AG08396 (cell line): Measurements from ENCODE around the gene RPH3AL.
"Not testable (repeated sequence)": the region's sequence is repeated elsewhere in the genome, so short reads cannot be mapped to it uniquely, and the experiment has no call there.

Experiments used
- DNase-seq: peaks from one replicate; pipeline ENCODE4 v3.0.0; 2012; ENCODE audit warnings: low spot score, mixed read lengths

RPH3AL gene

DNA sequence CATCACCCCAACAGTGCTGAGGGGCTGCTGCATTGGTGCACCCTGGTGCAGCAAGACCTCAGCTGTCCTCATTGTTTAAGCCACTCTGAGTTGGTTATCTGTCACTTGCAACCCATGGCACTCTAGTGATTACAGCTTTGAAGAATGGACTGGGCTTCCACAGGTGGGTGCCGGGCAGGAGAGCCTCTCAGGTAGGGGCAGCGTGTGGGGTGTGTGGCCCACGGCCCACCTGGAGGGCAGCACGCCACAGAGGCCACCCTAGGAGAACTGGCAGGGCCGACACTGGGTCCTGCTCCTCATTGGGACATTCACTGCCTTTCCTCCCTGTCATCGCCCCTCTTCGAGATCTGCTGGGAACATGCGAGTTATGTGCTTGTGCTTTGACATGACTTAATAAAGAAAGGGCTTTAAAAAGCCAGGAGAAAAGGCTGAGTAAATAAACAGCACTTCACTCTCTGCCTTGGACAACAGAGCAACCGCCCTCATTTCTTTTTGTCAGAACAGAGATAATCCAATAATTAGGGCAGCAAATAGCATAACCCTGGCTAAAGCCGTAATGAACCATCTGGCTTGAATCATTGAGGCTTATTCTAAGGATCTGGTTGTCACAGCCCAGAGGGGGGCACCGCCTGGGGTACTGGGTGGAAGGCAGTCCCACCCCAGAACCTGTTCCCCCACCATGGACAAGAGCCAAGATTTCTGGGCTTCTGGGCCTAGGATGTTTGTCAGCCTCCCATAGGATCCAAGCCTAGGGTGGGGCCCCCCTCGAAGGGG lies 174.1 kb downstream of the RPH3AL start:
- DNase-seq = no peak

DNA sequence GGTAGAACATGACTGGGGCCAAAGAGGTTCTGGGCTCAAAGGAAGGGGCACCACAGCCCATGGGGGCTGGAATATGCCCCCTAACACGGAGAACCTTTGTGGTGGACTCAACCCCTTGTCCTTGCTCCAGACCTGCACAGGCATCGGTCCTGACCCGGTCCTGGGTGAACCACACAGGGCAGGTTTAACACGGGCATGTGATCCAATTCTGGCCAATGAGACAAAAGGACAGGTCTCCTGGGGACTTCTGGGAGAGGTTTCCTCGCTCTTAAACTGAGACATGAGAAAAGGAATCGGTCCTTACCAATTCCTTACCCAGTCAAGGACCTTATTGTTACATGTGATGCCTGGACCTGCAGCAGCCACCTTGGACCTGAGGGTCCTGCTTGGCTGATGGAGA lies 174.8 kb downstream of the RPH3AL start:
- DNase-seq = no peak

DNA sequence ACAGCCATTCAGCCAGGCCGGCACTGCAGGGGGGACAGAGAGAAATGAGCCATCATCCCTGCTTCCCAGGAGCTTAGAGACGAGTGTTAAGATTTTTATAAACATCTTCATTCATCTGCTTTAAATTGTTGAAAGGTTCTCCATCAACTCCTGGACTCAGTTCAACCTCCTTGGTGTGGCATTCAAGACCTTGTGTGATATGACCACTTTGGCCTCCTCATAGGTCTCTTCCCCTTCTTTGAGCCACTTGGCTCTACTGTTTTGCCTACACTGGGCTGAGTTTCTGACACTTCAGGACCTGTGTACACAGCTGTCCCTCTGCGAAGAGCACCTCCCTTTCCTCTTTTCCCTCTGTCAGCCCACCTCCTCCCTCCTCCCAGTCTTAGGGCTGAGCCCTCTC lies 175.5 kb downstream of the RPH3AL start:
- no peak for DNase-seq

DNA sequence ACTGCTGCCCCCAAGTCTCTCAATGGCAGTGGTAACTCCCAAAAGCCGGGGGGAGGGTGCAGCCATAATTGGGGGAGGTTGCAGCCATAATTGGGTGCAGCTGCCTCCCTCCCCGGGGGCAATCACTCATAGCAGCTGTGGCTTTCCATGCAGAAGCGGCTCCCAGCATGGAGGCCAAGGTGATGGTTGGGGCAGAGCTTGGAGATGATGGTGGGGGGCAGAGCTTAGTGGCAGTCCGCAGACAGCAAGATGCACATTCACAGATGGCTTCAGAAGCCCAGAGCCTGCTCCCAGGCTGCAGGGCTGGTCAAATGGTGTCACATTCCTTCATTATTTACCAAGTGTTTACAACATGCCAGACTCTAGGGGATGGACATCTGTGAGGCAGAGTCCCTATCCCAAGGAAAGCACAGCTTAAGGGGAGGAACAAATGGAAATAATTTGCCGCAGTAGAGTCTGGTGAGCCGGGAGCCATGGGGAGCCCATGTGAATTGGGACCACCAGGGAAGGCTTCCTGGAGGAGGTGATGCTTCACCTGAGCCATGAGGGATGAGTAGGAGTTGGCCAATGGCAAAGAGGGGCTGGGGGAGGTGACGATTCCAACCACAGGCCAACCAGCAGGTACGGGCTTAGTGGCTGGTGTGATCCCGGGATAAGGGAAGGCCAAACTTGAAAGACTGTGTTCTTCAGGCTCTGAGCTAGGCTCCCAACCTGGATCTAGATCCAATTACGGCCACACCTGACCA lies 179.3 kb downstream of the RPH3AL start:
- no peak for DNase-seq

DNA sequence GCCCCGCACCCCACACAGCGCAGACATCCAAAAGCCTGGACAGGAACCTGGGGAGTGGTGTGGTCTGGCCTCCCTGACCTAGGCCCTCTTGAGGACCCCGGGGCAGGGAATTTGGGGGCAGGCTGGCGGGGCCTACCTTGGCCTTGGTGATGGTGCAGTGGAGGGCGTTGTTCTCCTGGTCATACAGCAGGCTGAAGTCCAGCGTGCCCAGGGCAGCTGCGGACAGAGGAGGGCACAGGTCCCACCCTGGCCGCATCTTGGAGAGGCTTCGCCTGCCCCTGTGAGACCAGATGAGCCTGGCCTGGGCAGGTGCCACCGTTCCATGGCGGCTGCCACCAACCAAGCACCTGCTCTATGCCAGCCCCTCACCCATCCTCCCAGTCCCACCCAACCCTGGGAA lies 180.2 kb downstream of the RPH3AL start:
- no peak for DNase-seq

DNA sequence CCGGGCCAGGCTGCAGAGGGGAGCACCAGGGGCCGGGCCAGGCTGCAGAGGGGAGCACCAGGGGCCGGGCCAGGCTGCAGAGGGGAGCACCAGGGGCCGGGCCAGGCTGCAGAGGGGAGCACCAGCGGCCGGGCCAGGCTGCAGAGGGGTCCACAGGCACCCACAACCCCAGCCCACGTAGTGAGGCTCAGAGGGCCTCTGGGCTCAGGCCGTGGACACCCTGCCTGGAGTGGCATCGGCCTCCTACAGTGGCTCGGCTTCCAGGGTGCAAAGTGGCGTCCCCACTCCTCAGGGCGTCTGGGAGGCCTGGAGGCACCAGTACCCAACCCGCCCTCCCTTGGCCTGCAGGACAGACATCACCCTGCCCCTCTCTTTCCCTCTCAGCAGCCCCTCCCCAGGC lies 180.7 kb downstream of the RPH3AL start:
- no peak for DNase-seq

DNA sequence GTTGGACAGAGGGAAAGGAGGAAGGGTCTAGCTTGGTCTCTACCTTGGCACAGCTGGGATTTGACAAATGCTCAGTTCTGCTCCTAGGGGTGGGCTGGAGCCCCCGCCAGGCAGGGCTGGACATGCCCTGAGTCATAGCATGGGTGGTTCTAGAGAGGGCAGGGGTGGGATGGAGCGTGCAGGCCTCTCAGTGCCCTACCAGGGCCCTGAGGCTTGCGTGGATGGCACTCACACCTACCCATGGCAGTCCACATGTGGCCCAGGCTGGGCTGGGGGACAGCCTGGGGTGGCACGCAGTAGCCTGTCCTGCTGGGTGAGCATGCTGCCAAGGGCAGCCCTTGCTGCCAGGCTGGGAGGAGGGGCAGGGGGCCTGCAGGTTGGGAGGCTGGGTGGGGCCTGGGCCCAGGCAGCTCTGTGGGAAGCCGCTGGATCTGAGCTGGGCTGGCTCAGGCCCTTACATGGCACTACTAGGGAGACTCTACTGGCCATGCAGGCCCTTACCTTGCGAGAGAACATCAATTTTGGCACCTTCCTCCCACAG lies 182.4 kb downstream of the RPH3AL start:
- no peak for DNase-seq

DNA sequence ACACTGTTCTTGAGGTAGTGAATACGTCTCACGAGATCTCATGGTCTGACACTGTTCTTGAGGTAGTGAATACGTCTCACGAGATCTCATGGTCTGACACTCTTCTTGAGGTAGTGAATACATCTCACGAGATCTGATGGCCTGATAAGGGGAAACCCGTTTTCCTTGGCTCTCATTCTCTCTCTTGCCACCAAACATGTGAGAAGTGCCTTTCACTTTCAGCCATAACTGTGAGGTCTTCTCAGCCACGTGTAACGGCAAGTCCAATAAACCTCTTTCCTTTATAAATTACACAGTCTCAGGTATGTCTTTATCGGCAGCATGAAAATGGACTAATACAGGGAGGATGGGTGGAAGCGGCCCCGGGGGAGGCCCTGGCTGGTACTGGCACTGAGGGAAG lies 184.0 kb downstream of the RPH3AL start:
- not testable (repeated sequence) for DNase-seq

DNA sequence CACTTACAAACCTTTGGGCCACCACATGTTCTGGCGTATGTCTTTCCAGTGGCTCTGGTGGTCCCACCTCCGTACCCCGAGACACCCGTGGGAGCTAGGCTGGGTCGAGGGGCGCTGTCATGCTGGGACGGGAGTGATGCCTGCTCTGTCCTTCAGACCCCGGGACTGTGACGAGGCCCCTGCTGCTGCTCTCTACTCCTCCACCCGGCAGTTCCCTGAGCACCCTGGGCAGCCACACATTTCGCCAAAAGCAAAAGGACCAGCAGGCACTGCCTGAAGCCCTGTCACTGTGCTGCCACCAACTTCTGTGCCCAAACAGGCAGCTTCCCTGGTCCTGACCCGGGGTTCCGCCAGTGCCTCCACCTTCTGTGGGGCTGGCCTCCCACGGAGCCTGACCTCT lies 186.7 kb downstream of the RPH3AL start:
- DNase-seq = no peak

DNA sequence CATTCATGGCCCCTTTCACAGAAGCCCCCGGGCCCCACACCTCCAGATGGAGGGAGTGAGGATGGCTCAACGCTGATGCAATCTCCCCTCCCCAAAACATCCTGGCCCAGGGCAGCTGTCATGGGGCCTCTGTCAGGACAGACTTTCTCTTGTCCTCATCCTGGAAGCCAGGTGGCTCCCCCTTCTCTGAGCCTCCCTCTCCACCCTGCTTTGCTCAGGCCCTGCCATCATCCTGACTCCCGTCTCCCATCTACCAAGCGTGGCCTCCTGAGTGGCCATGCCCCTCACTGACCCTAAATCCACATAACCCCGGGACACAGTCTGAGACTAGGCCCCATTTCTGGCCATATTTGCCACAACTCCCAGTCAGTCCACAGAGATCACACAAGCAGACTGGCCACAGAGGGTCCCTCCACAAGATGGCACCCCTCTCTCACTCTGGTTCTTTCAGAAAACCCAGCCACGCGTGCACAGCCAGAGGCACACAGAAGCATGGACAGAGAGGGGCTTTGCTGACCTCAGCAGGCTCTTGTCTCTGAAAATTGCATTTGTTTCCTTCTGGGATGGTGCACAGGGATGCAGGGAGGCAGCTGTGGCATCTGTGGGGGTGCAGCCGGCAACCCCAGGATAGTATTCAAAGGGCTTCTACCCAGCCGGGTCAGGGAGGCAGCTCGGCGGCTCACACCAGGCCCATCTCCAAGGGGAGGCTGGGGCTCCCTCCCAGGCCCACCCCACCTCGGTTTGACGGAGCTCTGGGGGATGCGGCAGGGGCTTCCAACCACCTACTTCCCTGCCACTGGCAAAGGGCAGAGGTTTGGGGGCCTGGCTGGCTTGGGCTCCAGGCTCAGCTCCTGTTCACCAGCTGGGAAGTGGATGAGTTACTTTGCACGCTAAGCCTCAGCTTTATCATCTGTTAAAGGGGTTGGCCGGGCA lies 188.0 kb downstream of the RPH3AL start:
- peak; percentile 67 for DNase-seq

DNA sequence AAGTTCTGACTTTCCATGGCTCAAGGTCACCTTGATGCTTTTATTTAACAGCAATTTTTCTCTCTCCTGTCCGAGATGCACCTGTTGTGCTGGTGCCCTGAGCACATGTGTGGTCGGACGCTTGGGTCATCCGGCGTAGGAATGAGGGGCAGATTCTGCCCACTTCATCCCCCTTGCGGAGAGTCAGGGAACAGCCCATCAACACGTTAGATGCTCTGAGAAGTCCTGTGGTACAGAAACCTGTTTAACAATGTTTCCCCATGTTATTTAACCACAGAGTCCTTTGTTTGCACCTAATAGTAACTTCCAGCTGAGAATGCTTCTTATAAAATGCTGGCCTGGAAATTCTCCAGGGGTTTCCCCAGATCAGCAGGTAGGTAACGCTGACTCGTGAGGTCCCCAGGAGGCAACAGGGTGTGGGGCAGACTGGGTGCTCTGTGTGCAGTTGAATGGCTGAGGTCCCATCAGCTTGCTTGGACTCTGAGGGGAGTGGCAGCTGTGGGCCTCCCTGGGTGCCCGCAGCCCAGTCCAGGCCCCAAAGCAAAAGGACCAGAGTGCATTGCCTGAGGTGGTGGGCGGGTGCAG lies 189.0 kb downstream of the RPH3AL start:
- DNase-seq = no peak

DNA sequence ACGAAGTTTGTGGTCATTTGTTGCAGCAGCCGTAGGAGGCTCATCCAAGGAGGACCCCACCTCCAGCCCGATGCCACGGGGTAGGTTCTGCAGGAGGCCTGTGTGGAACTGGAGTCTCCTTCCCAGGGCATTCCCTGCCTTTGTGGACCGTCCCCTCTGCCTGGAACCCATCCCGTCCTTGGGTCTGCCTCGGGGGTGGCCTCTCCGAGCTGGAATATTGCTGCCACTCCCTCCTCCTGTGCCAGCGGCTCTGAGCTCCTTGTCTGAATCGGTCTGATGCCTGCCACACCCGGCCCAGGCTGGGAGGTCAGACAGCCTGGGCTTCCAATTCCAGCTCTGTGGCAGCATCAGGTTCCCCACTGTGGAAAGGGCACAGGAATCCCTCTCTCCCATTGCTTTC lies 189.9 kb downstream of the RPH3AL start:
- DNase-seq = no peak
